ENCODE data around the gene SNX20. TPM values are rescaled to one million over a fixed set of nuclear protein-coding genes. Genes with fewer than 3 reads are reported as not detected.

SNX20 gene
- total and polyA plus RNA-seq, 10 of the 15 experiments (the other 5 are each of a cell fraction or from before 2014, with no cell fraction given) = 4.6 to 30.8 (median 21.9) TPM

DNA sequence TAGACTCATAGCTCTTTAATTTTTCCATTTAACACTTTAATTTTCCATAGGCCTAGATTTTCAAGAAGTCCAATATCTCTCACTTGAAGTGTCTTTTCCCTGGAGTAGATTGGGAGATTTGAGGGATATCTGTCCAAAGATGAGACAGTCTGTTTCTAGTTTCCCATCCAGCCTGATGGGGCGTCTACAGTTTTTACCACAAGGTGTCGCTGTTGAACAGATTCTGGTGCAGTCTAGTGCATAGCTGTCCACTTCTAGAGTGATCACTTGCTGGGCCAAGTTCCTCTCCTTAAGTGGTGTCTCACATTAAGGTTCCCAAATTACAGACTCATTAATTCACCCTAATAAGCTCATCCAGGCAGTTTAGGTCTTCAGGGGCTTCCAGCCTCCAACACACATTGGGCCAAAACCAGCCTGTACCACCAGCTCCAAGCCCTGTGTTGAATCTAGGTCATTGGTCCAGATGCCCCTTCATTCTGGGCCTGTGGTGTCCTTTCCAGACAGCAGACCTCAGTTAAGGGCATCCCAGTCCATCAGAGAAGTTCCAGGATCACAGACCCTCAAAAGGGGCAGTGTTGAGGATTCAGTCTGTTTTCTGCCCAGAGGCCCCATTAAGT, 9.4 kb downstream of the SNX20 start:
- 58% methylated on average over 2 of the region's 2 CpGs for WGBS (ENCODE audit: insufficient coverage, insufficient replicate concordance, low lambda C conversion rate, missing lambda C conversion rate)
- ChIA-PET CTCF (interaction anchor here (0.6 to 20.9 kb wide), 13 partner anchors 9 to 461 kb away, joined by 3 to 636 read pairs (median 4); partner anchors contain the start of genes CYLD and SNX20), RAD21 (ENCODE audit: unreplicated experiment) (interaction anchor here (0.8 to 29.0 kb wide), 6 partner anchors 25 to 315 kb away, joined by 3 to 578 read pairs (median 5); partner anchors contain the start of gene CYLD), SMC1A (ENCODE audit: uncharacterized antibody, unreplicated experiment) (interaction anchor here (0.9 to 24.8 kb wide), 11 partner anchors 8 to 317 kb away, joined by 3 to 600 read pairs (median 3); partner anchors contain the start of genes CYLD and SNX20), POLR2A (interaction anchor here (1.1 kb wide), 1 partner anchor 9 kb away, joined by 3 read pairs; the partner anchor contains the start of gene SNX20)
- H3K79me2 ChIP-seq (ENCODE audit: control insufficient read depth, insufficient read depth, low read length) = no peaks in the 10 kb centered on the region
- DNase-seq (ENCODE audit: low read depth, low spot score) (no peak), FAIRE-seq (no peak), ATAC-seq (peak; percentile 52)
- no peaks in the 10 kb centered on the region for H3K27me3 ChIP-seq (replicated peaks in 1 of 2; ENCODE audit: control insufficient read depth in 2 of 2, insufficient read depth in 2 of 2, low read length in 1 of 2)
- H3K9ac ChIP-seq (ENCODE audit: control insufficient read depth, insufficient read depth, low read length) = no peak overlapping the region
- H2AFZ ChIP-seq (ENCODE audit: control insufficient read depth, low read depth, low read length) = no peak overlapping the region
- H4K20me1 ChIP-seq (ENCODE audit: control insufficient read depth, insufficient read depth) = no peaks in the 10 kb centered on the region
- H3K27ac ChIP-seq (ENCODE audit: control insufficient read depth, insufficient read depth) = no peak overlapping the region
- H3K36me3 ChIP-seq (ENCODE audit: control insufficient read depth in 2 of 2, insufficient read depth in 2 of 2, low read length in 1 of 2) = peaks cover 10 to 20% of the 10 kb centered on the region in 2 experiments
- BruUV-seq (replicated peaks) = TSS peak; percentile 71
- intact Hi-C loops (cut with micrococcal nuclease; ENCODE audit: unreplicated experiment) = loop anchor here (1.0 kb wide), 1 partner anchor 135 kb away; no protein-coding TSS in a partner anchor
- peaks cover 22% of the 10 kb centered on the region for H3K9me3 ChIP-seq (replicated peaks; ENCODE audit: control insufficient read depth, insufficient read depth, low read length)
- in situ Hi-C loops (cut with MboI) = no loop called here
- no peak overlapping the region for H3K4me3 ChIP-seq
- peaks cover 10% of the 10 kb centered on the region for H3K4me1 ChIP-seq (ENCODE audit: control insufficient read depth, insufficient read depth, low read length)
- no peak overlapping the region for H3K4me2 ChIP-seq (ENCODE audit: control insufficient read depth, insufficient read depth)
- TF ChIP-seq HDAC2 (IDR thresholded peaks at IDR 0.05) = no peak
- TF ChIP-seq HDGF (IDR thresholded peaks at IDR 0.05) = no peak
- TF ChIP-seq CBX5 (IDR thresholded peaks at IDR 0.05; ENCODE audit: low read depth) = peak; percentile 99
- TF ChIP-seq GABPA (IDR thresholded peaks at IDR 0.05; ENCODE audit: low read depth) = no peak
- no peak for TF ChIP-seq SREBF2 (IDR thresholded peaks at IDR 0.05; ENCODE audit: low read length)
- TF ChIP-seq ZNF622 (IDR thresholded peaks at IDR 0.05) = no peak
- no peak for TF ChIP-seq STAT3 (IDR thresholded peaks at IDR 0.05; ENCODE audit: low read depth, low read length)
- no peak for TF ChIP-seq ZSCAN29 (IDR thresholded peaks at IDR 0.05)
- TF ChIP-seq RCOR1 (conservative IDR thresholded peaks at IDR 0.05; ENCODE audit: low read depth, low read length) = no peak
- TF ChIP-seq SMC3 (IDR thresholded peaks at IDR 0.05; ENCODE audit: borderline replicate concordance, low read length) = peak; percentile 73; the same call in 1 of the 2 replicates
- TF ChIP-seq SP1 (IDR thresholded peaks at IDR 0.05; ENCODE audit: low read depth, low read length) = peak; percentile 51
- TF ChIP-seq PAX5 (IDR thresholded peaks at IDR 0.05; ENCODE audit: borderline replicate concordance, low read depth, low read length) = no peak
- TF ChIP-seq, protein P1, sequence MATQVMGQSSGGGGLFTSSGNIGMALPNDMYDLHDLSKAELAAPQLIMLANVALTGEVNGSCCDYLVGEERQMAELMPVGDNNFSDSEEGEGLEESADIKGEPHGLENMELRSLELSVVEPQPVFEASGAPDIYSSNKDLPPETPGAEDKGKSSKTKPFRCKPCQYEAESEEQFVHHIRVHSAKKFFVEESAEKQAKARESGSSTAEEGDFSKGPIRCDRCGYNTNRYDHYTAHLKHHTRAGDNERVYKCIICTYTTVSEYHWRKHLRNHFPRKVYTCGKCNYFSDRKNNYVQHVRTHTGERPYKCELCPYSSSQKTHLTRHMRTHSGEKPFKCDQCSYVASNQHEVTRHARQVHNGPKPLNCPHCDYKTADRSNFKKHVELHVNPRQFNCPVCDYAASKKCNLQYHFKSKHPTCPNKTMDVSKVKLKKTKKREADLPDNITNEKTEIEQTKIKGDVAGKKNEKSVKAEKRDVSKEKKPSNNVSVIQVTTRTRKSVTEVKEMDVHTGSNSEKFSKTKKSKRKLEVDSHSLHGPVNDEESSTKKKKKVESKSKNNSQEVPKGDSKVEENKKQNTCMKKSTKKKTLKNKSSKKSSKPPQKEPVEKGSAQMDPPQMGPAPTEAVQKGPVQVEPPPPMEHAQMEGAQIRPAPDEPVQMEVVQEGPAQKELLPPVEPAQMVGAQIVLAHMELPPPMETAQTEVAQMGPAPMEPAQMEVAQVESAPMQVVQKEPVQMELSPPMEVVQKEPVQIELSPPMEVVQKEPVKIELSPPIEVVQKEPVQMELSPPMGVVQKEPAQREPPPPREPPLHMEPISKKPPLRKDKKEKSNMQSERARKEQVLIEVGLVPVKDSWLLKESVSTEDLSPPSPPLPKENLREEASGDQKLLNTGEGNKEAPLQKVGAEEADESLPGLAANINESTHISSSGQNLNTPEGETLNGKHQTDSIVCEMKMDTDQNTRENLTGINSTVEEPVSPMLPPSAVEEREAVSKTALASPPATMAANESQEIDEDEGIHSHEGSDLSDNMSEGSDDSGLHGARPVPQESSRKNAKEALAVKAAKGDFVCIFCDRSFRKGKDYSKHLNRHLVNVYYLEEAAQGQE (IDR thresholded peaks at IDR 0.05; ENCODE audit: low read depth, low read length) = no peak
- no peak for TF ChIP-seq FOXM1 (IDR thresholded peaks at IDR 0.05; ENCODE audit: low read depth, low read length)
- TF ChIP-seq, protein P2, sequence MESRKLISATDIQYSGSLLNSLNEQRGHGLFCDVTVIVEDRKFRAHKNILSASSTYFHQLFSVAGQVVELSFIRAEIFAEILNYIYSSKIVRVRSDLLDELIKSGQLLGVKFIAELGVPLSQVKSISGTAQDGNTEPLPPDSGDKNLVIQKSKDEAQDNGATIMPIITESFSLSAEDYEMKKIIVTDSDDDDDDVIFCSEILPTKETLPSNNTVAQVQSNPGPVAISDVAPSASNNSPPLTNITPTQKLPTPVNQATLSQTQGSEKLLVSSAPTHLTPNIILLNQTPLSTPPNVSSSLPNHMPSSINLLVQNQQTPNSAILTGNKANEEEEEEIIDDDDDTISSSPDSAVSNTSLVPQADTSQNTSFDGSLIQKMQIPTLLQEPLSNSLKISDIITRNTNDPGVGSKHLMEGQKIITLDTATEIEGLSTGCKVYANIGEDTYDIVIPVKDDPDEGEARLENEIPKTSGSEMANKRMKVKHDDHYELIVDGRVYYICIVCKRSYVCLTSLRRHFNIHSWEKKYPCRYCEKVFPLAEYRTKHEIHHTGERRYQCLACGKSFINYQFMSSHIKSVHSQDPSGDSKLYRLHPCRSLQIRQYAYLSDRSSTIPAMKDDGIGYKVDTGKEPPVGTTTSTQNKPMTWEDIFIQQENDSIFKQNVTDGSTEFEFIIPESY (IDR thresholded peaks at IDR 0.05) = 0 out of 2 replicates have a peak, but pooled peaks have one; percentile 48
- TF ChIP-seq RAD51 (IDR thresholded peaks at IDR 0.05) = no peak
- 0 out of 2 replicates have a peak, but pooled peaks have one; percentile 16 for TF ChIP-seq CBFB (IDR thresholded peaks at IDR 0.05; ENCODE audit: low read depth)
- TF ChIP-seq ZNF274 (IDR thresholded peaks at IDR 0.05; ENCODE audit: insufficient read depth, insufficient read length) = no peak
- no peak for TF ChIP-seq ZNF24 (IDR thresholded peaks at IDR 0.05)
- TF ChIP-seq, protein P3, sequence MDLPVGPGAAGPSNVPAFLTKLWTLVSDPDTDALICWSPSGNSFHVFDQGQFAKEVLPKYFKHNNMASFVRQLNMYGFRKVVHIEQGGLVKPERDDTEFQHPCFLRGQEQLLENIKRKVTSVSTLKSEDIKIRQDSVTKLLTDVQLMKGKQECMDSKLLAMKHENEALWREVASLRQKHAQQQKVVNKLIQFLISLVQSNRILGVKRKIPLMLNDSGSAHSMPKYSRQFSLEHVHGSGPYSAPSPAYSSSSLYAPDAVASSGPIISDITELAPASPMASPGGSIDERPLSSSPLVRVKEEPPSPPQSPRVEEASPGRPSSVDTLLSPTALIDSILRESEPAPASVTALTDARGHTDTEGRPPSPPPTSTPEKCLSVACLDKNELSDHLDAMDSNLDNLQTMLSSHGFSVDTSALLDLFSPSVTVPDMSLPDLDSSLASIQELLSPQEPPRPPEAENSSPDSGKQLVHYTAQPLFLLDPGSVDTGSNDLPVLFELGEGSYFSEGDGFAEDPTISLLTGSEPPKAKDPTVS (IDR thresholded peaks at IDR 0.05; ENCODE audit: low read depth, low read length) = no peak

Measured in GM12878 (cell line).